PC-3 (cell line): ENCODE results near the gene SYT13. TPM values are rescaled to one million over a fixed set of nuclear protein-coding genes. Genes with fewer than 3 reads are reported as not detected.

Experiments used
- ATAC-seq: fragments of 200-7000 bp; cut with Tn5 transposase; 2 replicates; pipeline ENCODE4 v1.9.1; 2020; ENCODE audit warnings: mild to moderate bottlenecking, moderate library complexity
- BruUV-seq: library from RNA; stranded (reverse); fragments of 400-500 nt; replicated peaks from 2 replicates; lab custom pipeline; 2021; lab: Mats Ljungman, UMichigan
- CTCF ChIA-PET: fragments of 300-600 bp; sonication (Branson Sonifier 250); formaldehyde crosslinking; loops from one replicate; lab custom pipeline; 2022; ENCODE audit warnings: antibody characterized with exemption; lab: Charles Lee
- POLR2A ChIA-PET: fragments of 300-600 bp; sonication (Branson Sonifier 250); formaldehyde crosslinking; loops from one replicate; lab custom pipeline; 2022; ENCODE audit warnings: antibody characterized with exemption; ENCODE audit not compliant: unreplicated experiment; lab: Charles Lee
- DNase-seq: peaks from one replicate; pipeline ENCODE4 v3.0.0-alpha.2; 2015
- H2AFZ ChIP-seq: fragments of 300-600 bp; sonication (generic); 2 replicates; pipeline ENCODE4 v1.6.0; 2016; ENCODE audit warnings: antibody characterized with exemption, low read length
- H3F3A ChIP-seq: fragments of 300-600 bp; sonication (generic); one replicate; pipeline ENCODE4 v1.6.0; 2017; ENCODE audit warnings: antibody characterized with exemption, low read length, control low read depth, mild to moderate bottlenecking; ENCODE audit not compliant: unreplicated experiment
- H3K27ac ChIP-seq: fragments of 300-600 bp; sonication (generic); 2 replicates; pipeline ENCODE4 v1.5.1; 2016; ENCODE audit warnings: mild to moderate bottlenecking, low read length
- H3K27me3 ChIP-seq: fragments of 300-600 bp; sonication (generic); 2 replicates; pipeline ENCODE4 v1.6.1; 2016; ENCODE audit warnings: low read length, mixed read lengths
- H3K36me3 ChIP-seq: fragments of 300-600 bp; sonication (generic); 2 replicates; pipeline ENCODE4 v1.6.1; 2016; ENCODE audit warnings: low read depth, mixed run types, low read length, mixed read lengths
- H3K4me1 ChIP-seq: fragments of 300-600 bp; sonication (generic); 2 replicates; pipeline ENCODE4 v1.5.1; 2016; ENCODE audit warnings: low read length; ENCODE audit not compliant: insufficient read depth
- H3K4me2 ChIP-seq: fragments of 300-600 bp; sonication (generic); 2 replicates; pipeline ENCODE4 v1.6.0; 2016; ENCODE audit warnings: low read length
- H3K4me3 ChIP-seq: fragments of 300-600 bp; sonication (generic); 2 replicates; pipeline ENCODE4 v1.5.1; 2016; ENCODE audit warnings: mild to moderate bottlenecking, low read length, mixed read lengths
- H3K79me2 ChIP-seq: fragments of 300-600 bp; sonication (generic); 2 replicates; pipeline ENCODE4 v1.6.1; 2017; ENCODE audit warnings: low read length, mixed read lengths
- H3K9ac ChIP-seq: fragments of 300-600 bp; sonication (generic); 2 replicates; pipeline ENCODE4 v1.6.0; 2016; ENCODE audit warnings: mild to moderate bottlenecking, low read length
- H3K9me2 ChIP-seq: fragments of 300-600 bp; sonication (generic); replicated peaks from 2 replicates; pipeline ENCODE4 v1.6.1; 2016; ENCODE audit warnings: mixed run types, low read length, mixed read lengths
- H3K9me3 ChIP-seq: fragments of 300-600 bp; sonication (generic); 2 replicates; pipeline ENCODE4 v1.6.1; 2016; ENCODE audit warnings: low read length, mixed read lengths
- H4K20me1 ChIP-seq: fragments of 300-600 bp; sonication (generic); 2 replicates; pipeline ENCODE4 v1.6.1; 2016; ENCODE audit warnings: low read length, mixed read lengths
- EZH2 ChIP-seq: fragments of 300-600 bp; sonication (generic); IDR thresholded peaks from one replicate; pipeline ENCODE4 v1.6.1; 2017; ENCODE audit warnings: antibody characterized with exemption, mild to moderate bottlenecking, low read length; ENCODE audit not compliant: unreplicated experiment
- EZH2phosphoT487 ChIP-seq: fragments of 300-600 bp; sonication (generic); IDR thresholded peaks from 2 replicates; pipeline ENCODE4 v1.6.1; 2018; ENCODE audit warnings: mild to moderate bottlenecking, antibody characterized with exemption, low read length, borderline replicate concordance
- intact Hi-C: fragments of 100-400 bp; cut with micrococcal nuclease; formaldehyde crosslinking; loops from 2 replicates; pipeline ENCODE4 v1.9.0; 2023
- total RNA-seq: library from RNA; depleted of rRNA; stranded (reverse); fragments of >200 nt; gene quantifications from 2 replicates; pipeline ENCODE4 v1.2.3, GENCODE V29; 2014
- TF ChIP-seq, protein P1 (sequence below): fragments of 300-600 bp; sonication (generic); conservative IDR thresholded peaks from 2 replicates; pipeline ENCODE4 v1.5.1; 2017; ENCODE audit warnings: antibody characterized with exemption, low read depth, mild to moderate bottlenecking, low read length

The SYT13 gene
- total RNA-seq, 1 experiment from 2014 or later = not detected

GRCh38 chr11:45320371-45320770 is 34.2 kb upstream of the SYT13 start:
- Histone ChIP-seq H3K36me3 (no peaks in the 10 kb centered on the region), H3K79me2 (no peaks in the 10 kb centered on the region), H3K9me2 (no peaks in the 10 kb centered on the region), H2AFZ (no peak overlapping the region), H3K4me3 (no peak overlapping the region), H4K20me1 (no peaks in the 10 kb centered on the region), H3K4me2 (no peak overlapping the region), H3K27ac (no peak overlapping the region), H3K27me3 (peaks cover 48% of the 10 kb centered on the region), H3K9ac (no peak overlapping the region), H3K4me1 (no peaks in the 10 kb centered on the region), H3F3A (no peaks in the 10 kb centered on the region), H3K9me3 (no peaks in the 10 kb centered on the region)
- CTCF ChIA-PET = no interaction called here
- intact Hi-C loops = no loop called here
- POLR2A ChIA-PET = no interaction called here
- no peak for TF ChIP-seq EZH2
- TF ChIP-seq EZH2phosphoT487 = no peak
- BruUV-seq = no TSS peak
- DNase-seq (no peak), ATAC-seq (no peak)

DNA sequence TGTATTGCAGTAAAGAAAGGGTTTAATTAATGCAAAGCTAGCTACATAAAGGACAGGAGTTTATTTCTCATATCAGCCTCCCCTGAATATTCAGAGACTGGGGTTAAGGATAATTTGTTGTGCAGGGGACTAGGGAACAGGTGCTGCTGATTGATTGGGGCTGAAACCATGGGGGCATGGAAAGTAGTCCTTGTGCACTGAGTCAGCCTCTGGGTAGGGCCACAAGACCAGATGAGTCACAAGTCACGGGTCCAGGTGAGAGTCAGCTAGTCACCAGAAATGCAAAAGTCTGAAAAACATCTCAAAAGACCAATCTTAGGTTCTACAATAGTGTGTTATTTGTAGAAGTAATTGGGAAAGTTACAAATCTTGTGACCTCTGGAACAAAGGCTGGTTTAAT is 32.9 kb upstream of the SYT13 start:
- H4K20me1 ChIP-seq = no peaks in the 10 kb centered on the region
- no peak overlapping the region for H2AFZ ChIP-seq
- ChIA-PET POLR2A (no interaction called here), CTCF (no interaction called here)
- no TSS peak for BruUV-seq
- intact Hi-C loops = no loop called here
- TF ChIP-seq EZH2phosphoT487 (no peak), EZH2 (no peak)
- TF ChIP-seq, protein P1, sequence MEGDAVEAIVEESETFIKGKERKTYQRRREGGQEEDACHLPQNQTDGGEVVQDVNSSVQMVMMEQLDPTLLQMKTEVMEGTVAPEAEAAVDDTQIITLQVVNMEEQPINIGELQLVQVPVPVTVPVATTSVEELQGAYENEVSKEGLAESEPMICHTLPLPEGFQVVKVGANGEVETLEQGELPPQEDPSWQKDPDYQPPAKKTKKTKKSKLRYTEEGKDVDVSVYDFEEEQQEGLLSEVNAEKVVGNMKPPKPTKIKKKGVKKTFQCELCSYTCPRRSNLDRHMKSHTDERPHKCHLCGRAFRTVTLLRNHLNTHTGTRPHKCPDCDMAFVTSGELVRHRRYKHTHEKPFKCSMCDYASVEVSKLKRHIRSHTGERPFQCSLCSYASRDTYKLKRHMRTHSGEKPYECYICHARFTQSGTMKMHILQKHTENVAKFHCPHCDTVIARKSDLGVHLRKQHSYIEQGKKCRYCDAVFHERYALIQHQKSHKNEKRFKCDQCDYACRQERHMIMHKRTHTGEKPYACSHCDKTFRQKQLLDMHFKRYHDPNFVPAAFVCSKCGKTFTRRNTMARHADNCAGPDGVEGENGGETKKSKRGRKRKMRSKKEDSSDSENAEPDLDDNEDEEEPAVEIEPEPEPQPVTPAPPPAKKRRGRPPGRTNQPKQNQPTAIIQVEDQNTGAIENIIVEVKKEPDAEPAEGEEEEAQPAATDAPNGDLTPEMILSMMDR = no peak
- no peak overlapping the region for H3K9ac ChIP-seq
- no peaks in the 10 kb centered on the region for H3K36me3 ChIP-seq
- H3K79me2 ChIP-seq = no peaks in the 10 kb centered on the region
- no peaks in the 10 kb centered on the region for H3K9me2 ChIP-seq
- no peaks in the 10 kb centered on the region for H3K4me1 ChIP-seq
- ATAC-seq (no peak), DNase-seq (no peak)
- no peaks in the 10 kb centered on the region for H3F3A ChIP-seq
- H3K27me3 ChIP-seq = peaks cover 39% of the 10 kb centered on the region
- H3K4me2 ChIP-seq = no peak overlapping the region
- no peak overlapping the region for H3K27ac ChIP-seq
- H3K4me3 ChIP-seq = no peak overlapping the region
- H3K9me3 ChIP-seq = no peaks in the 10 kb centered on the region

- no peak overlapping the region for H3K4me2 ChIP-seq
- H3K4me1 ChIP-seq = no peaks in the 10 kb centered on the region
- no peaks in the 10 kb centered on the region for H3K9me3 ChIP-seq
- ChIA-PET POLR2A (no interaction called here), CTCF (no interaction called here)
- H3K27ac ChIP-seq = no peak overlapping the region
- H3K27me3 ChIP-seq = peaks cover 40% of the 10 kb centered on the region
- intact Hi-C loops = no loop called here
- H3K4me3 ChIP-seq = no peak overlapping the region
- no peaks in the 10 kb centered on the region for H3K9me2 ChIP-seq
- H2AFZ ChIP-seq = no peak overlapping the region
- TF ChIP-seq, protein P1 = no peak
- TF ChIP-seq EZH2 (no peak), EZH2phosphoT487 (no peak)
- H3K9ac ChIP-seq = no peak overlapping the region
- no peaks in the 10 kb centered on the region for H3F3A ChIP-seq
- no peaks in the 10 kb centered on the region for H3K79me2 ChIP-seq
- BruUV-seq = no TSS peak
- H3K36me3 ChIP-seq = no peaks in the 10 kb centered on the region
- DNase-seq = no peak
- no peaks in the 10 kb centered on the region for H4K20me1 ChIP-seq
- no peak for ATAC-seq
Observed at GRCh38 chr11:45318516-45318915, 32.4 kb upstream of the SYT13 start.
